ENCODE results near the gene DSG2.

The DSG2 gene

DNA sequence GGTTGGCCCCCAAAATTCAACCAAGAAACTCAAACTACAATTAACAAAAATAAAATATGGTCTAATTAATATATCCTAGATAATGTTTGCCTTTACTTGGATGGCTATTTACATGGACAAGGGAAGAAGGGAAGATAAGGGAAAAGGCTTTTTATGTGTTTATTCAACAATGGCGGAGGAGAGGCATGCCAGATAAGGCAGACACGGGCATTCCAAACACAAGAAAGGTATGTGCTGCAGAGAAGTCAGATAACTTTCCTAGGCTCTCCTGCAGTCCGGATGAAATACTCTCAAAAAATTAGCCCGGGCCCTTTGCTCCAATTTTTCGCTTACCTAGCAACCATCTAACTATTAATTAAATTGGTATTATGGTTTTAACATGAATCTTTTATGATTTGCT, 88.6 kb downstream of the DSG2 start:
- TF ChIP-seq, protein P1, sequence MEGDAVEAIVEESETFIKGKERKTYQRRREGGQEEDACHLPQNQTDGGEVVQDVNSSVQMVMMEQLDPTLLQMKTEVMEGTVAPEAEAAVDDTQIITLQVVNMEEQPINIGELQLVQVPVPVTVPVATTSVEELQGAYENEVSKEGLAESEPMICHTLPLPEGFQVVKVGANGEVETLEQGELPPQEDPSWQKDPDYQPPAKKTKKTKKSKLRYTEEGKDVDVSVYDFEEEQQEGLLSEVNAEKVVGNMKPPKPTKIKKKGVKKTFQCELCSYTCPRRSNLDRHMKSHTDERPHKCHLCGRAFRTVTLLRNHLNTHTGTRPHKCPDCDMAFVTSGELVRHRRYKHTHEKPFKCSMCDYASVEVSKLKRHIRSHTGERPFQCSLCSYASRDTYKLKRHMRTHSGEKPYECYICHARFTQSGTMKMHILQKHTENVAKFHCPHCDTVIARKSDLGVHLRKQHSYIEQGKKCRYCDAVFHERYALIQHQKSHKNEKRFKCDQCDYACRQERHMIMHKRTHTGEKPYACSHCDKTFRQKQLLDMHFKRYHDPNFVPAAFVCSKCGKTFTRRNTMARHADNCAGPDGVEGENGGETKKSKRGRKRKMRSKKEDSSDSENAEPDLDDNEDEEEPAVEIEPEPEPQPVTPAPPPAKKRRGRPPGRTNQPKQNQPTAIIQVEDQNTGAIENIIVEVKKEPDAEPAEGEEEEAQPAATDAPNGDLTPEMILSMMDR (IDR thresholded peaks at IDR 0.05; ENCODE audit: low read depth, low read length): no peak
- in situ Hi-C loops (cut with HindIII; ENCODE audit: low sequenced_read_pairs): no loop called here
- no peak for DNase-seq (ENCODE audit: low read depth, low spot score)
- no peak overlapping the region for H3K4me3 ChIP-seq (ENCODE audit: low read depth, low read length)

DNA sequence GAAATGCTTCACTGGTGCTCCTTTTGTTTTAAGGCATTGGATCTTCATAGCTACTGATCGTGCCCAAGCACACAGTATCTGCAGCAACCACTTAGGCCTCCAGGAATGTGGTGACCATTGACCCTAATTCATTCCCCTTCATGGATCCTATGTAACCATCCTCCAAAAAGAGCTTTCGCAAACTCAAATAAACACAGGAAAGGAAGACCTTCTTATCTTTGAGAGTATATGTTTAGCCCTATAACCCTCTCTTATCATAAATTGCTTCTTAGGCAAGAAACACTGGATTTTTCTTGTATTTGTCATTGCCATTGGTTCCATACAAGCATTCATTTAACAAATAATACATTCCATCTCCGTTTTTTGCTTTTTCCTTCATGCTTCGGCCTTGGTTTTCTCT, 89.6 kb downstream of the DSG2 start:
- H3K4me3 ChIP-seq (ENCODE audit: low read depth, low read length): no peak overlapping the region
- no peak for DNase-seq (ENCODE audit: low read depth, low spot score)
- in situ Hi-C loops (cut with HindIII; ENCODE audit: low sequenced_read_pairs): no loop called here
- TF ChIP-seq, protein P1 (IDR thresholded peaks at IDR 0.05; ENCODE audit: low read depth, low read length): no peak

GRCh38 chr18:31590570-31590969, 92.6 kb downstream of the DSG2 start:
- no peak for DNase-seq (ENCODE audit: low read depth, low spot score)
- in situ Hi-C loops (cut with HindIII; ENCODE audit: low sequenced_read_pairs): no loop called here
- no peak overlapping the region for H3K4me3 ChIP-seq (ENCODE audit: low read depth, low read length)
- TF ChIP-seq, protein P1 (IDR thresholded peaks at IDR 0.05; ENCODE audit: low read depth, low read length): no peak

- DNase-seq (ENCODE audit: low read depth, low spot score): no peak
- TF ChIP-seq, protein P1 (IDR thresholded peaks at IDR 0.05; ENCODE audit: low read depth, low read length): no peak
- no peak overlapping the region for H3K4me3 ChIP-seq (ENCODE audit: low read depth, low read length)
- in situ Hi-C loops (cut with HindIII; ENCODE audit: low sequenced_read_pairs): no loop called here
Measured at GRCh38 chr18:31591113-31591512, 93.1 kb downstream of the DSG2 start.

DNA sequence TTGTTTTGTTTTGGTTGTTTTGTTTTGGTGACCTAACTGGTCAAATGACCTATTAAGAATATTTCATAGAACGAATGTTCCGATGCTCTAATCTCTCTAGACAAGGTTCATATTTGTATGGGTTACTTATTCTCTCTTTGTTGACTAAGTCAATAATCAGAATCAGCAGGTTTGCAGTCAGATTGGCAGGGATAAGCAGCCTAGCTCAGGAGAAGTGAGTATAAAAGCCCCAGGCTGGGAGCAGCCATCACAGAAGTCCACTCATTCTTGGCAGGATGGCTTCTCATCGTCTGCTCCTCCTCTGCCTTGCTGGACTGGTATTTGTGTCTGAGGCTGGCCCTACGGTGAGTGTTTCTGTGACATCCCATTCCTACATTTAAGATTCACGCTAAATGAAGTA, 93.7 kb downstream of the DSG2 start, which contains the start of gene TTR:
Gene TTR (plus strand): TSS at position 250 of the 400 bp plus-strand sequence. CDS start 26 bp downstream, at position 276.
- TF ChIP-seq, protein P1 (IDR thresholded peaks at IDR 0.05; ENCODE audit: low read depth, low read length): no peak
- in situ Hi-C loops (cut with HindIII; ENCODE audit: low sequenced_read_pairs): no loop called here
- no peak within 1 kb of the TSS for H3K4me3 ChIP-seq (ENCODE audit: low read depth, low read length)
- no peak for DNase-seq (ENCODE audit: low read depth, low spot score)

DNA sequence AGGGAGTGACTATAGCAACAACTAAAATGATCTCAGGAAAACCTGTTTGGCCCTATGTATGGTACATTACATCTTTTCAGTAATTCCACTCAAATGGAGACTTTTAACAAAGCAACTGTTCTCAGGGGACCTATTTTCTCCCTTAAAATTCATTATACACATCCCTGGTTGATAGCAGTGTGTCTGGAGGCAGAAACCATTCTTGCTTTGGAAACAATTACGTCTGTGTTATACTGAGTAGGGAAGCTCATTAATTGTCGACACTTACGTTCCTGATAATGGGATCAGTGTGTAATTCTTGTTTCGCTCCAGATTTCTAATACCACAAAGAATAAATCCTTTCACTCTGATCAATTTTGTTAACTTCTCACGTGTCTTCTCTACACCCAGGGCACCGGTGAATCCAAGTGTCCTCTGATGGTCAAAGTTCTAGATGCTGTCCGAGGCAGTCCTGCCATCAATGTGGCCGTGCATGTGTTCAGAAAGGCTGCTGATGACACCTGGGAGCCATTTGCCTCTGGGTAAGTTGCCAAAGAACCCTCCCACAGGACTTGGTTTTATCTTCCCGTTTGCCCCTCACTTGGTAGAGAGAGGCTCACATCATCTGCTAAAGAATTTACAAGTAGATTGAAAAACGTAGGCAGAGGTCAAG, 94.7 kb downstream of the DSG2 start:
- TF ChIP-seq, protein P1 (IDR thresholded peaks at IDR 0.05; ENCODE audit: low read depth, low read length): no peak
- no peak overlapping the region for H3K4me3 ChIP-seq (ENCODE audit: low read depth, low read length)
- in situ Hi-C loops (cut with HindIII; ENCODE audit: low sequenced_read_pairs): no loop called here
- no peak for DNase-seq (ENCODE audit: low read depth, low spot score)

All from astrocyte of the spinal cord (primary cell).